Mesothelial cell of epicardium (in vitro differentiated cells): ENCODE data around the gene MIA2. TPM values are rescaled to one million over a fixed set of nuclear protein-coding genes. Genes with fewer than 3 reads are reported as not detected.
"Not testable (repeated sequence)": the region's sequence is repeated elsewhere in the genome, so short reads cannot be mapped to it uniquely, and the experiment has no call there.

Source experiments
- DNase-seq, 2 experiments: peaks; one replicate each; pipeline ENCODE4 v3.0.0; 2021; ENCODE audit warnings: low spot score in 2 of 2; ENCODE audit not compliant: unreplicated experiment in 2 of 2
- H3K27ac Mint-ChIP-seq: 2 replicates; pipeline ENCODE4 v1.8.0; 2021; ENCODE audit warnings: mixed read lengths
- H3K27me3 Mint-ChIP-seq: 2 replicates; pipeline ENCODE4 v1.8.0; 2021; ENCODE audit warnings: low read depth, mixed read lengths
- H3K36me3 Mint-ChIP-seq: 2 replicates; pipeline ENCODE4 v1.8.0; 2021; ENCODE audit warnings: mixed read lengths
- H3K4me1 Mint-ChIP-seq: 2 replicates; pipeline ENCODE4 v1.8.0; 2021; ENCODE audit warnings: mixed read lengths
- H3K4me3 Mint-ChIP-seq: 2 replicates; pipeline ENCODE4 v1.8.0; 2021; ENCODE audit warnings: mild to moderate bottlenecking, moderate library complexity, mixed read lengths
- H3K9me3 Mint-ChIP-seq: 2 replicates; pipeline ENCODE4 v1.8.0; 2021; ENCODE audit warnings: mixed read lengths
- CTCF ChIP-seq: fragments of 200-600 bp; sonication (generic); IDR thresholded peaks from one replicate; pipeline ENCODE4 v1.5.0; 2021; ENCODE audit warnings: antibody characterized with exemption; ENCODE audit not compliant: unreplicated experiment
- total RNA-seq: library from RNA; stranded (reverse); gene quantifications from 3 replicates; pipeline ENCODE4 v1.2.1, GENCODE V29; 2021

MIA2 gene
- total RNA-seq, 1 donor from 2014 or later, result 18.9 TPM

GRCh38 chr14:39350866-39351265 is 117.2 kb downstream of the MIA2 start:
- H3K4me3 Mint-ChIP-seq, result no peak overlapping the region
- H3K27me3 Mint-ChIP-seq, result no peaks in the 10 kb centered on the region
- no peaks in the 10 kb centered on the region for H3K4me1 Mint-ChIP-seq
- H3K36me3 Mint-ChIP-seq, result peaks cover 40% of the 10 kb centered on the region
- DNase-seq, result no peak
- peaks cover 14% of the 10 kb centered on the region for H3K9me3 Mint-ChIP-seq
- no peak overlapping the region for H3K27ac Mint-ChIP-seq
- TF ChIP-seq CTCF, result no peak

- no peak overlapping the region for H3K4me3 Mint-ChIP-seq
- peaks cover 44% of the 10 kb centered on the region for H3K36me3 Mint-ChIP-seq
- H3K9me3 Mint-ChIP-seq, result peaks cover 20% of the 10 kb centered on the region
- no peak overlapping the region for H3K27ac Mint-ChIP-seq
- H3K4me1 Mint-ChIP-seq, result no peaks in the 10 kb centered on the region
- H3K27me3 Mint-ChIP-seq, result no peaks in the 10 kb centered on the region
- DNase-seq, result no peak
- TF ChIP-seq CTCF, result no peak
These were observed 118.0 kb downstream of the MIA2 start for GRCh38 chr14:39351708-39352107.

- Mint-ChIP-seq H3K36me3 (peaks cover 76% of the 10 kb centered on the region), H3K9me3 (peaks cover 49% of the 10 kb centered on the region)
- not testable (repeated sequence) for H3K4me3 Mint-ChIP-seq, H3K4me1 Mint-ChIP-seq, H3K27ac Mint-ChIP-seq, H3K27me3 Mint-ChIP-seq, DNase-seq
These were observed 125.4 kb downstream of the MIA2 start for GRCh38 chr14:39359069-39359468.

GRCh38 chr14:39360316-39360715 is 126.6 kb downstream of the MIA2 start:
- DNase-seq, result no peak
- TF ChIP-seq CTCF, result no peak
- no peaks in the 10 kb centered on the region for H3K27me3 Mint-ChIP-seq
- no peak overlapping the region for H3K4me3 Mint-ChIP-seq
- H3K4me1 Mint-ChIP-seq, result no peaks in the 10 kb centered on the region
- peaks cover 54% of the 10 kb centered on the region for H3K9me3 Mint-ChIP-seq
- H3K36me3 Mint-ChIP-seq, result peaks cover 77% of the 10 kb centered on the region
- no peak overlapping the region for H3K27ac Mint-ChIP-seq

GRCh38 chr14:39361556-39361955 is 127.8 kb downstream of the MIA2 start:
- H3K4me1 Mint-ChIP-seq, H3K27me3 Mint-ChIP-seq, DNase-seq, H3K4me3 Mint-ChIP-seq, H3K27ac Mint-ChIP-seq: not testable (repeated sequence)
- peaks cover 55% of the 10 kb centered on the region for H3K9me3 Mint-ChIP-seq
- peaks cover 72% of the 10 kb centered on the region for H3K36me3 Mint-ChIP-seq

DNA sequence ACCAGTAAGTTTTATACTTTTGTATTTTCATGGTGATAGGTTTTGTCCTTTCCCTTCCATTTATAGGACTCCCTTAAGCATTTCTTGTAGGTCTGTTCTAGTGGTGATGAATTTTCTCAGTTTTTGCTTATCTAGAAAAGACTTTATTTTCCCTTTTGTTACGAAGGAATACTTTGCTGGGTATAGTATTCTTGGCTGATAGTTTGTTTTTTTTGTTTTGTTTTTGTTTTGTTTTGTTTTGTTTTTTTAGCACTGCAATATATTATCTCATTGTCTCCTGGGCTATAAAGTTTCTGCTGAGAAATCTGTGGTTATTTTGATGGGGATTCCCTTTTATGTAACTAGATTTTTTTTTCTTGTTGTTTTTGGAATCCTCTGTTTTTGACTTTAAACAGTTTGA is 130.8 kb downstream of the MIA2 start:
- Mint-ChIP-seq H3K27me3 (no peaks in the 10 kb centered on the region), H3K36me3 (peaks cover 49% of the 10 kb centered on the region), H3K4me1 (no peaks in the 10 kb centered on the region), H3K4me3 (no peak overlapping the region), H3K27ac (no peak overlapping the region), H3K9me3 (peaks cover 34% of the 10 kb centered on the region)
- TF ChIP-seq CTCF, result no peak
- no peak for DNase-seq

GRCh38 chr14:39365354-39365753 is 131.6 kb downstream of the MIA2 start:
- DNase-seq, result no peak
- H3K36me3 Mint-ChIP-seq, result peaks cover 41% of the 10 kb centered on the region

More at GRCh38 chr14:39365354-39365753, 131.6 kb downstream of the MIA2 start:
- Mint-ChIP-seq H3K4me3 (no peak overlapping the region), H3K27ac (no peak overlapping the region), H3K27me3 (no peaks in the 10 kb centered on the region), H3K4me1 (no peaks in the 10 kb centered on the region), H3K9me3 (peaks cover 27% of the 10 kb centered on the region)
- no peak for TF ChIP-seq CTCF
